GM18508 (cell line): ENCODE measurements around the gene SCTR.

Experiments used
- ATAC-seq: cut with Tn5 transposase; IDR thresholded peaks from one replicate; pipeline ENCODE4 v1.9.1; 2021; ENCODE audit warnings: moderate number of reproducible peaks; ENCODE audit not compliant: insufficient read depth, unreplicated experiment

The SCTR gene

GRCh38 chr2:119433636-119434327 lies 90.5 kb downstream of the SCTR start:
- no peak for ATAC-seq

DNA sequence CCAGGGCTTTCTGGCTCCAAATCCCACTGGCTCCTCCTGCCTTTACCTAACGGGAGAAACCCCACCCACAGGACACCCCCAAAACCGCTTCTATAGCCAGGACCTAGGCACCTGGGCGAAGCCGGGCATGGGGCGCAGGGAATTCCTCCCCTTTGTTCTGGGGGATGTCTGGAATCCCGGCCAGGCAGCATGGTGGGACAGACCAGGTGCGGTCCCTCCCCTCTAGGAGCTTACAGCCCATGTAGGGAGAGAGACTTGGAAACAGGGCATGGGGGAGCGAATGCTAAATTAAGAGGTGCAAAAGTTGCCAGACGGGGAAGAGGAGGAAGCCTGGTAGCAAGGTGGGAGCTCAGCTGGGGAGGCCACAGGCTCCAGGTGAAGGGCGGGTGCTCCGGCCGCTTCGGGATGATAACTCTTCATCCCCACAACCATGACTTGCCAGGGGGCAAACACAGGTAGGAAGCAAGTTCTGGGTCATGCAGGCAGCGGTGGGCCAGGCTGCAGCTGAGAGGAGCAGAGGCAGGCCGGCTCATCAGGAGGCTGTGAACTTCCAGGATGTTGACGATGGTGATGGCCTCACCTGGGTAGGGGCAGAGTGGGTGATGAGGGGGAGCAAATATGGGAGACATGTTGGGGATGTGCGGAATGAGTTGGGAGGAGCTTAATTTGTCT lies 91.3 kb downstream of the SCTR start:
- ATAC-seq: no peak

DNA sequence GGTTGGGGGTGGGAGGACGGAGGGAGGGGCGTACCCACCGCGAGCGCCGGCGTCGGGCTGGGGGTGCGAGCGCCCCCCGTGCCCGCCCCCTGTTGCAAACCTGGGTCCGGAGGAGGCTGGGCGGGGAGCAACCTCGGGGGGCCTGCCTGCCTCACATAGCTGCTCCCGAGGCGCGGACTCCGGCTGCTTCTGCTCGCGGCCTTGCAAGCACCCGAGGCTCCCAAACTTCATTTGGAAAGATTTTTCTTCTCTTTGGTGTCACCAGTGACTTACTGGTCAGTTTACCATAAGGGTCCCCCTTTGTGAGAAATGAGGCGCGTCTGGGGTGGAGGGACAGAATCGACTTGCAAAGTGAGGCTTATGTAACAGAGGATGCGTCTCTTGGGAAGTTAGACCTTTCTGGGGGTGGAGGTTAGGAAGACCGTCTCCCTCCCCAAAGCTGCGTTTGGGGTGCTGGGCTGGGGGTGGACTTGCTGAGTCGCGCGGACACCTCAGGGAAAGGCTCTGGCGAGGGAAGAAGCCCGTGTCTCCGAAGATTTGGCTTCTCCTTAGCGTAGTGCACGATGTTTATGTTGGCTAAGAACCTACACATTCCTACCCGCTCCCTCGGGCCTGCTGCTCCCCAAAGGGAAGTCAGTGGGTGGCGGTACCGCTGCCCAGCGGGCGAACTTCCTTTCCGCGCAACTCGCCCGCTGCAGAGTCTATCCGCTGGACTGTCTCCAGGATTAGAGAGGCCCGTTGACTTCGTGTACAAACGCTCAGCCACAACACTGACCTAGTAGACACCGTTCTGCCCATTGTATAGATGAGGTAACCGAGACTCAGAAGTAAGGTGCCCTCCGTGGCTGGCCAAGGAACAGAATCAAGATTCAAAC lies 92.1 kb downstream of the SCTR start:
- no peak for ATAC-seq

DNA sequence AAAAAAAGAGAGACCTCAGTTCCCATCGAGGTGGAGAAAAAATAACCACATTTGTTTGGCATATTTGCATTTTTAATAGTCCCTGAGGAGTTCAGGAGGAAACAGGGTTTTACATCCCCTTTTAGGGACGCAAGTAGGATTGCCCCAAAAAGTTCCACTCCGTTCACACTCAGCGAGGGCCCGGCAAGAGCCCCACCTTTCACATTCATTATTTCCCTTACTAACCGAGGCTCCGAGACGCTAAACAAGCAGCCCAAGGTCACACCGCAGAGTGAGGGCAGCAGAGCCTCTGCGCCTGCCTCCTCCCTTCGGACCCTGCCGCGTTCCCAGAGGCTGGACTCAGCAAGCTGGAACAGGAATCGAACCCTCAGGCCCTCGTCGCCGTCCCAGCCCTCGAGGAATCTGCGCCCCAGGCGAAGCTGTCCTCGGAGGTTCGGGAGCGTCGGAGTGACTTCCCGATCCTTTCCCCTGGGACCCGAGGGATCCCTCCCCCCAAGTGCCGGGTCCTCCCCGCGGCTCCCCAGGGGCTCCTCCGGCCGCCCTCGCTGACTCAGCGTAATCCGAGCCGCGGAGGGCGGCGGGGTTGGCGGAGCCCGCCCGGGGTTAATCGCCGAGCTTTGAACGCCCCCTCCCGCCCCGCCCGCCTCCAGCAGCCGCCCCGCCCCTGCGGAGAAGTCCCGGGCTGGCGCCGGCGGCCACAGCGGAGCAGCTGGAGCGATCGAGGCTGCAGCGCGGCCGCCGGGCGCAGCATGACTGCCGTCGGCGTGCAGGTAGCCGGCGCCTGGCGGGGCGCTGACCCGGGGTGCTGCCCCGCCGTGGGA lies 92.9 kb downstream of the SCTR start, which contains the start of gene TMEM37:
Gene TMEM37 (plus strand): TSS at position 700 of the 821 bp plus-strand sequence. CDS start 50 bp downstream, at position 750.
- ATAC-seq: no peak

- no peak for ATAC-seq
Observed at GRCh38 chr2:119430023-119430498, 94.2 kb downstream of the SCTR start.

DNA sequence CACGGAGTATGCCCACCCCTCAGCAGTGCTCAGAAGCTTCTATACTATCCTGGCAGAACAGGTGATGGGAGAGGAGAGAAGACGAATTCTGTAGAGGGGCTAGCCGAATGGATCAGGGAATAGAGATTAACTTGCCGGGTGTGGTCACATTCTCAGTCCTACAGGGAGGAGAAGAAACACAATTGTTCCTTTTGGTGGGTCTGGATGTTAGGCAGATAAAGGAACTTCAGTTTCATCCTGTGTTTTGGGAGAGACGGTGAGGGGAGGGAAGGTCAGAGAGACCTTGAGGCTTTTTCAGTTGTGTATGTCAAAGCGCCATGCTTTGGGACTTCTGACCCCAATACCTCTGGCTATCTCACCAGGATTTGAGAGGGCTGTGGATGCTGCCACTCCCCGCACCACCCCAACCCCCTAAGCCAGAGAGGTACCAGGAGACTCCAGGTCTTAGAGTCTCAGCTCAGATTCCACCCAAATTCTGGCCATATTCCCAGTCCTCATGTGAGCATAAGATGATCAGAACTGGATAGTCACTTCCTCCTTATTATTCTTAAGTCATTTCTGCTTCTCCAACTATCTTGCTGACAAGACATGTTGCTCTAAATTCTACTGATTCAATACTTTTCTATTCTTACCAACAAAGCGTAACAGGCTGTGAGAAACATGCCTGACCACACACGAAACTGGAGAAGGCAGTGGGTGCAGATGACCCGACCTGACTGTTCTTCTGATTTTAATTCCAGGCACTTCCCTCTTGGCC lies 94.9 kb downstream of the SCTR start:
- no peak for ATAC-seq

GRCh38 chr2:119428488-119429224 lies 95.6 kb downstream of the SCTR start:
- no peak for ATAC-seq

- no peak for ATAC-seq
Observed at GRCh38 chr2:119427756-119428155, 96.5 kb downstream of the SCTR start.

GRCh38 chr2:119426801-119427395 lies 97.4 kb downstream of the SCTR start:
- no peak for ATAC-seq

DNA sequence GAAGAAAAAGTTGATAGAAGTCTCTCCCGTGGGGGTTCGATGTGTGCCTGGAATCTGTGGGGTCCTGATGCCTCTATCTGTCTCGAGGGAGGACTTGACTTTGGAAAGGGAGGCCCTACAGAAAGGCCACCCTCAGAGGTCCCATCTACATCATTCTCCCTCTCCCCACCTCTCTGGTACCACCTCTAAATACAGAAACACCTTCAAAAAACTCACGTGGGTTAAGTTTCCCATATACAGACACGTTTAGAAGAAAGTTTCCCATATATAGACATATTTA lies 97.9 kb downstream of the SCTR start:
- ATAC-seq: no peak

DNA sequence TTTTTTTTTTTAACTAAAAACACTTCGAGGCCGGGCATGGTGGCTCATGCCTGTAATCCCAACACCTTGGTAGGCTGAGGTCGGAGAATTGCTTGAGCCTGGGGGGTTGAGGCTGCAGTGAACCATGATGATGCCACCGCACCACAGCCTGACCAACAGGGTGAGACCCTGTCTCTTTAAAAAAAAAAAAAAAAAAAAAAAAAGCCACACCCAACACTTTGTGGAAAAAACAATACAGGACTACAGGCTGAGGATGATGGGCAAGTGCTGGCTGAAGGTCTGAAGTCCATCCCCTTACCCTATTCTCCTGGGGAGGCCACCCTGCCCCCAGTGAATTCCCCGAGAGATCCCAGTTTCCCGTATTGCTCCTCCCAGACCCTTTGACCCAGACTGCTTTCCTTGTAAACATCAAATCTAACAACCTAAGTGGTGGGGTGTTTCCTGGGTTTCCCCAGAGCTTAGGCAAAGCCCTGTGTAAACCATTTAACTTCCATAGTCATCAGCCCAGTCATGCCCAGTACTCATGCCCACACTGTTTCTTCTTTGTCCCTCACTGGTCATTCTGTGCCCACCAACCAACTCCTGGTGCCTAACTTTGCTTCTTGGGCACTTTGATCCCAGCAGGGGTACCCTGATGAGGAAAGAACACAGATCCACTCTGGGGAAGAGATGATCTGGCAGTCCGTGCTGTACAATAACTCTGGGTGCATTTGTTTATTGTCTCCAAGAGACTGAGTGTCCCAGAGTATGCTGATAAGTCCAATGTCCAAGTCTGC lies 98.5 kb downstream of the SCTR start:
- ATAC-seq: no peak

DNA sequence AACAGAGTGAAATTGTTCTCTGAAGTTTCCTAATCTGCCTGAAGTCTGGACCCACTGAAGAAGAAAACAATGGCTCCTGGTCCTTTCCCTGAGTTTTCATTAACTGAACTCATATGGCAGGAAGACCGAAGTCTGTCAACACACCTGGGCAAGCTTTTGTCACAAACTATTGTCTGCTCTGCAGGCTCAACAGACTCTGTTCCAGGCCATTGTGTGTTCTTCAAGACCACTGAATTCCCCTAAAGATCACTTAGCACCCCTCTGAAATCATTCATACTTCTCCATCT lies 99.2 kb downstream of the SCTR start:
- ATAC-seq: no peak

GRCh38 chr2:119424284-119425118 lies 99.8 kb downstream of the SCTR start:
- no peak for ATAC-seq

DNA sequence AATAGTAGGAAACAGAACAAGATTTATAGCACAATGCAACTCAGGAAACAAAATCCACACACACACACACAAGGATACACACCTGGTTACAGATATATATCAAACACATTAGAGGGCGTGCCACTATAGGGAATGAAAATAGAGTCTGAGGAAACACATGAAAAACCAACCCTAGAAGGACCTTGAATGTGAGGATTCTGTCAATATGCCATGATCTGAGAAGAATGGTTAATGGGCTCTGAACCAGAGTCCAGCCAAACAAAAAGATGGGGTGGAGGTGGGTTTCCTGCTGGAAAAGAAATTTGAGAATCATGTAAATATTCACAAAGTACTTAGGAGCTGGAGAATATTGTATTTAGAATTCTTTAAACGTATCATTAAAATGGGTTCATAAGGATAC lies 100.5 kb downstream of the SCTR start:
- no peak for ATAC-seq

DNA sequence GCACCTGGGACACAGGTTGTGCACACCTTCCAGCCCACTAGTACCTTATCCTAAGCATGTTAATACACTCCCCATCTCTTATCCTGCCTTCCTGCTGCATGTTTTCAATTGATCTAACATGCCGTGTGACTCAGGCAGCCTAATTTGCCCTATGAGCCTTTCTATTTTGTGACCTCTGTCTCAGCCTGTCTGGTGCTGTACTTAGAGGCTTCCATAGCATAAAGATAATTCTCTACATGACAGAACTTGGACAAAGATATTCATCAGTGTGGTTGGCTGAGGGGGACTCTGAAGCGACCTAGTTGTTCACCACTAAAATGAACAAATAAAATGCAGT lies 101.2 kb downstream of the SCTR start:
- ATAC-seq: no peak

GRCh38 chr2:119422360-119423107 lies 101.7 kb downstream of the SCTR start:
- ATAC-seq: no peak

- ATAC-seq: no peak
Observed at GRCh38 chr2:119421741-119422140, 102.5 kb downstream of the SCTR start.
